Osteoblast (primary cell): Measurements from ENCODE around the gene NDUFB8. TPM values are rescaled to one million over a fixed set of nuclear protein-coding genes. Genes with fewer than 3 reads are reported as not detected.

Experiments used
- DNase-seq: peaks from one replicate; pipeline ENCODE4 v3.0.0; 2011; ENCODE audit warnings: low spot score, mixed read lengths; ENCODE audit not compliant: insufficient read length; ENCODE audit errors: missing footprints
- H2AFZ ChIP-seq: 2 replicates; pipeline ENCODE4 v1.6.0; 2011; ENCODE audit warnings: mild to moderate bottlenecking, low read length
- H3K27ac ChIP-seq: 2 replicates; pipeline ENCODE4 v1.5.1; 2011; ENCODE audit warnings: mild to moderate bottlenecking, low read depth, low read length, moderate library complexity
- H3K27me3 ChIP-seq: 2 replicates; pipeline ENCODE4 v1.6.0; 2012; ENCODE audit warnings: mild to moderate bottlenecking, control low read depth, inconsistent platforms, low read length, moderate library complexity; ENCODE audit not compliant: insufficient read depth
- H3K36me3 ChIP-seq: 2 replicates; pipeline ENCODE4 v1.5.1; 2011; ENCODE audit warnings: mild to moderate bottlenecking, low read length, control low read depth, moderate library complexity; ENCODE audit not compliant: insufficient read depth
- H3K4me1 ChIP-seq: 2 replicates; pipeline ENCODE4 v1.5.1; 2011; ENCODE audit warnings: mild to moderate bottlenecking, low read length, control low read depth, moderate library complexity; ENCODE audit not compliant: insufficient read depth
- H3K4me2 ChIP-seq: 2 replicates; pipeline ENCODE4 v1.6.0; 2011; ENCODE audit warnings: mild to moderate bottlenecking, low read length; ENCODE audit not compliant: insufficient read depth
- H3K4me3 ChIP-seq: fragments of 200-600 bp; sonication (generic); 3 replicates; pipeline ENCODE4 v1.5.1; 2012; ENCODE audit warnings: mild to moderate bottlenecking, low read length, inconsistent platforms; ENCODE audit not compliant: insufficient read depth
- H3K79me2 ChIP-seq: 2 replicates; pipeline ENCODE4 v1.6.0; 2012; ENCODE audit warnings: mild to moderate bottlenecking, low read length, control low read depth, inconsistent platforms; ENCODE audit not compliant: insufficient read depth
- H3K9me3 ChIP-seq: 2 replicates; pipeline ENCODE4 v1.5.1; 2011; ENCODE audit warnings: low read depth, low read length, control low read depth
- H4K20me1 ChIP-seq: 2 replicates; pipeline ENCODE4 v1.6.0; 2012; ENCODE audit warnings: mild to moderate bottlenecking, low read length, control low read depth; ENCODE audit not compliant: insufficient read depth
- total RNA-seq: library from RNA; depleted of rRNA; stranded (reverse); fragments of >200 nt; gene quantifications from 2 replicates; pipeline ENCODE4 v1.2.3, GENCODE V29; 2012
- TF ChIP-seq, protein P1 (sequence below): IDR thresholded peaks from 2 replicates; pipeline ENCODE4 v1.5.1; 2011; ENCODE audit warnings: mild to moderate bottlenecking, low read depth, low read length, moderate library complexity; ENCODE audit errors: extremely low read depth

Gene NDUFB8
- total RNA-seq, 1 donor, result 102 TPM

DNA sequence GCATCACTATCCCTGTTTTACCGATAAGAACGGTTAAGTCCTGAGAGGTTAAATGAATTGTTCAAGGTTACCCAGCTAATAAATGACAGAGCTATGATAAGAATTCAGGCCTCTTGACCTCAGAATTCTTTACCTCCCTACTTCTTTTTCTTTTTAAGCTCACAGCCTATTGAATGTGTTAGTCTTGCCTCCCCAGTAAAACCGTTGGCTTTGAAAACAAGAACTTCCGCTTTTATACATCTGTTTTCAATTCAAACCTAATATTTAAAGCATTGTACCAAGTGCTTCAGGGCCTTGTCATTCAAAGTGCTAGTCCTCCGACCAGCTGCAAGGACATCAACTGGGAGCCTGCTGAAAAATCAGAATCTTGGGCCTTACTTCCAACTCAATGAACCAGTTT lies 25.6 kb downstream of the NDUFB8 start:
- no peaks in the 10 kb centered on the region for H3K27me3 ChIP-seq
- peaks cover 14% of the 10 kb centered on the region for H3K4me1 ChIP-seq
- no peaks in the 10 kb centered on the region for H3K79me2 ChIP-seq
- H4K20me1 ChIP-seq, result no peaks in the 10 kb centered on the region
- no peak overlapping the region for H3K4me2 ChIP-seq
- no peak overlapping the region for H3K4me3 ChIP-seq
- H2AFZ ChIP-seq, result no peak overlapping the region
- no peak overlapping the region for H3K27ac ChIP-seq
- peaks cover 4% of the 10 kb centered on the region for H3K36me3 ChIP-seq
- TF ChIP-seq, protein P1, sequence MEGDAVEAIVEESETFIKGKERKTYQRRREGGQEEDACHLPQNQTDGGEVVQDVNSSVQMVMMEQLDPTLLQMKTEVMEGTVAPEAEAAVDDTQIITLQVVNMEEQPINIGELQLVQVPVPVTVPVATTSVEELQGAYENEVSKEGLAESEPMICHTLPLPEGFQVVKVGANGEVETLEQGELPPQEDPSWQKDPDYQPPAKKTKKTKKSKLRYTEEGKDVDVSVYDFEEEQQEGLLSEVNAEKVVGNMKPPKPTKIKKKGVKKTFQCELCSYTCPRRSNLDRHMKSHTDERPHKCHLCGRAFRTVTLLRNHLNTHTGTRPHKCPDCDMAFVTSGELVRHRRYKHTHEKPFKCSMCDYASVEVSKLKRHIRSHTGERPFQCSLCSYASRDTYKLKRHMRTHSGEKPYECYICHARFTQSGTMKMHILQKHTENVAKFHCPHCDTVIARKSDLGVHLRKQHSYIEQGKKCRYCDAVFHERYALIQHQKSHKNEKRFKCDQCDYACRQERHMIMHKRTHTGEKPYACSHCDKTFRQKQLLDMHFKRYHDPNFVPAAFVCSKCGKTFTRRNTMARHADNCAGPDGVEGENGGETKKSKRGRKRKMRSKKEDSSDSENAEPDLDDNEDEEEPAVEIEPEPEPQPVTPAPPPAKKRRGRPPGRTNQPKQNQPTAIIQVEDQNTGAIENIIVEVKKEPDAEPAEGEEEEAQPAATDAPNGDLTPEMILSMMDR, result no peak
- DNase-seq, result no peak
- no peaks in the 10 kb centered on the region for H3K9me3 ChIP-seq

DNA sequence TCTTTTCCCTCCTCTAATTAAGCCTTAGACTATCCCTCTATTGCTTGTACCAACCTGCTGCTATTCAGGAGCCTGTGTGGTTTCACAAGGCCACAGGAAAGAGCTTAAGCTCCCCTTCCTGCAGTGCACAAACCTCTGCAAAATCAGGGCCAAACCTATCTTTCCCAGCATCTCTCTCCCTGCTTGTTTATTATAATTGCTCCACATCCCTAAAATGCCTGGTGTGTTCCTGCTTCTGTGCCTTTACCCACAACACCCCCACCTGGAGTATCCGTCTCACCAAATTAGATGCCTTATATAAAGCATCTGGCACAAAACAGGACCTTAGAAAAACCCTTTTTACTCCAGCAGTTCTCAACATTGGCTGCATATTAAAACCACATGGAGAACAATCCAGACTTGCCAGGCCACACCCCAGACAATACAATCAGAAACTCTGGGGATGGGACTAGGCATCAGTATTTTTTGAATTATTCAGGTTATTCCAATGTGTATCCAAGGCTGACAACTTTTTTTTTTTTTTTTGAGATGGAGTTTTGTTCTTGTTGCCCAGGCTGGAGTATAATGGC lies 26.7 kb downstream of the NDUFB8 start:
- Histone ChIP-seq H3K27me3 (no peaks in the 10 kb centered on the region), H3K9me3 (no peaks in the 10 kb centered on the region), H3K4me1 (peaks cover 14% of the 10 kb centered on the region), H3K4me2 (no peak overlapping the region), H3K79me2 (no peaks in the 10 kb centered on the region), H4K20me1 (no peaks in the 10 kb centered on the region), H3K36me3 (peaks cover 4% of the 10 kb centered on the region), H2AFZ (no peak overlapping the region), H3K27ac (no peak overlapping the region), H3K4me3 (no peak overlapping the region)
- TF ChIP-seq, protein P1, result no peak
- no peak for DNase-seq

DNA sequence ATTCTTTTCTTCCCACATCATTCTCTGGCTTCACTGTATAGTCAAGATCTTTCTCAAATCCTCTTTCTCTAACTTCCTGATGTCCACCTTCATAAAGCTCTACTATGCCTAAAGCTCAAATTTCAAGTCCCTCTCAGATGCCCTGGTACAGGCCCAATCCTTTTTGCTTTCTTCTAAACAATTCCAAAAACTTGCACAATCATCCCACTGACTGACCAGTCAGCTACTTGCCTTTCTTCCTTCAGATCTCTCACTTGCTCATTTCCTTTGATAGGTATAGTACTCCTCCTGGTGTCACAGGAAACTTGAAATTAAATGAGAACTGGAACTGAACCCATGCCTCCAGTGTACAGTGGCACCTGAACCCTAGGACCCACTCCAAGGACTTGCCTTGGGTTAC lies 28.2 kb downstream of the NDUFB8 start:
- H3K79me2 ChIP-seq, result no peaks in the 10 kb centered on the region
- peaks cover 5% of the 10 kb centered on the region for H3K4me1 ChIP-seq
- H3K9me3 ChIP-seq, result no peaks in the 10 kb centered on the region
- H4K20me1 ChIP-seq, result no peaks in the 10 kb centered on the region
- H2AFZ ChIP-seq, result no peak overlapping the region
- H3K36me3 ChIP-seq, result peaks cover 4% of the 10 kb centered on the region
- H3K4me3 ChIP-seq, result no peak overlapping the region
- no peak for DNase-seq
- TF ChIP-seq, protein P1, result no peak
- no peak overlapping the region for H3K4me2 ChIP-seq
- no peaks in the 10 kb centered on the region for H3K27me3 ChIP-seq
- H3K27ac ChIP-seq, result no peak overlapping the region

DNA sequence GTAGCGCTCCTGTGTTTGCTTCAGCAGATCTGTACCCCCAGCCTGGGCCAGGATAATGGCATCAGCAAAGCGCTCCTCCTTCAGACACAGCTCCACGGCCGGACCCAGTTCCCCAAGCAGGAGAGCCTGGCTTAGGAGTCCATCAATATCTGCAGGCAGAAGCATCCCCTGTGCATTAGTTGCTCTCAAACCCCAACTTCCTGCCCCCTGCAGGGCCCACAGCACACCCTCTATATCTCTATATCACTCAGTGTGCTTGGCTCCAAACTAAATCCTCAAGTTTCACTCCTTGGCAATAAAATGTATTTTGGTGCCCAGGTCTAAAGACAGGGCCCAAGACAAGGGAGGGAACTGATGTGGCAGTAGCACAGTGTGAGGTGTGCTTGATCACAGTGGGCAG lies 31.6 kb downstream of the NDUFB8 start:
- TF ChIP-seq, protein P1, result no peak
- Histone ChIP-seq H3K27ac (no peak overlapping the region), H3K4me2 (no peak overlapping the region), H3K36me3 (peaks cover 4% of the 10 kb centered on the region), H3K9me3 (no peaks in the 10 kb centered on the region), H3K4me3 (no peak overlapping the region), H3K4me1 (no peaks in the 10 kb centered on the region), H3K27me3 (no peaks in the 10 kb centered on the region), H4K20me1 (no peaks in the 10 kb centered on the region), H2AFZ (no peak overlapping the region), H3K79me2 (no peaks in the 10 kb centered on the region)
- no peak for DNase-seq
